Neural progenitor cell (in vitro differentiated cells): ENCODE results near the gene DPT.

Source experiments
- CTCF ChIP-seq: fragments of 200-600 bp; sonication (generic); IDR thresholded peaks from 2 replicates; pipeline ENCODE4 v1.5.1; 2017; ENCODE audit warnings: antibody characterized with exemption, mild to moderate bottlenecking
- EZH2 ChIP-seq: fragments of 200-600 bp; sonication (generic); IDR thresholded peaks from 2 replicates; pipeline ENCODE4 v1.6.1; 2017; ENCODE audit warnings: antibody characterized with exemption, mild to moderate bottlenecking, moderate library complexity
- EZH2phosphoT487 ChIP-seq: fragments of 200-600 bp; sonication (generic); IDR thresholded peaks from 2 replicates; pipeline ENCODE4 v1.6.1; 2017; ENCODE audit warnings: antibody characterized with exemption

DNA sequence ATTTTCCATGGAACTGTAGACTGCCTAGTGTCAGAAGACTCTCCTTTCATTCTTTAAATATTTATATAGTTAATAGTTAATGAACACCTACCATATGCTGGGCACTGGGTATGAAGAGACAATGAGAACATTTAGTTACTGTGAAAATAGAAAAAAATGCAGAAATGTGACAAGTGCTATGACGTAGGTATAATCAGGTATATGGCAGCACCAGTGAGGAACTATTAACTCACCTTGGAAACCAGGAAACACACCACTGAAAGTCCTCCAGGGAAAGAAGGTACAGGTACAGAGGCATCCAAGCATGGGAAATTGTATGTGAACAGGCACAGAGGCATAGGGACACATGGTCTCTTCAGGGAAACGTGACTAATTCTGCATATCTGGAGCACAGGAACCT, 42.3 kb downstream of the DPT start:
- TF ChIP-seq CTCF: no peak
- TF ChIP-seq EZH2: no peak
- TF ChIP-seq EZH2phosphoT487: no peak
